GM23338 (cell line): ENCODE data around the gene NRP1. TPM values are rescaled to one million over a fixed set of nuclear protein-coding genes. Genes with fewer than 3 reads are reported as not detected.

Experiments used
- ATAC-seq: fragments of 200-7000 bp; cut with Tn5 transposase; 3 replicates; pipeline ENCODE4 v1.9.1; 2020
- DNase-seq: peaks from one replicate; pipeline ENCODE4 v3.0.0-alpha.2; 2015; ENCODE audit warnings: low spot score
- H2AFZ ChIP-seq: fragments of 200-600 bp; sonication (generic); 2 replicates; pipeline ENCODE4 v1.8.0; 2016; ENCODE audit warnings: antibody characterized with exemption, mild to moderate bottlenecking, moderate library complexity
- H3F3A ChIP-seq: fragments of 200-600 bp; sonication (generic); replicated peaks from 2 replicates; pipeline ENCODE4 v1.8.0; 2017; ENCODE audit warnings: antibody characterized with exemption, mixed run types, low read depth
- H3K27ac ChIP-seq: fragments of 200-600 bp; sonication (generic); 2 replicates; pipeline ENCODE4 v1.6.1; 2016; ENCODE audit warnings: low read depth
- H3K27me3 ChIP-seq: fragments of 200-600 bp; sonication (generic); 2 replicates; pipeline ENCODE4 v1.8.0; 2016; ENCODE audit warnings: mild to moderate bottlenecking, mixed run types, moderate library complexity; ENCODE audit not compliant: insufficient read depth
- H3K36me3 ChIP-seq: fragments of 200-600 bp; sonication (generic); 2 replicates; pipeline ENCODE4 v1.8.0; 2016; ENCODE audit warnings: mild to moderate bottlenecking; ENCODE audit not compliant: insufficient read depth
- H3K4me1 ChIP-seq: fragments of 200-600 bp; sonication (generic); 2 replicates; pipeline ENCODE4 v1.8.0; 2016; ENCODE audit warnings: mild to moderate bottlenecking, moderate library complexity; ENCODE audit not compliant: insufficient read depth
- H3K4me2 ChIP-seq: fragments of 200-600 bp; sonication (generic); 2 replicates; pipeline ENCODE4 v1.7.1; 2017; ENCODE audit warnings: mixed run types
- H3K4me3 ChIP-seq: fragments of 200-600 bp; sonication (generic); 2 replicates; pipeline ENCODE4 v1.6.1; 2016; ENCODE audit warnings: mixed run types
- H3K79me2 ChIP-seq: fragments of 200-600 bp; sonication (generic); replicated peaks from 2 replicates; pipeline ENCODE4 v1.8.0; 2017; ENCODE audit warnings: mild to moderate bottlenecking; ENCODE audit not compliant: insufficient read depth
- H3K9me2 ChIP-seq: fragments of 200-600 bp; sonication (generic); 2 replicates; pipeline ENCODE4 v1.8.0; 2017; ENCODE audit not compliant: insufficient read depth
- H4K20me1 ChIP-seq: fragments of 200-600 bp; sonication (generic); replicated peaks from 2 replicates; pipeline ENCODE4 v1.8.0; 2017; ENCODE audit warnings: mild to moderate bottlenecking; ENCODE audit not compliant: insufficient read depth
- H3K27ac Mint-ChIP-seq: 2 replicates; pipeline ENCODE4 v1.8.0; 2020; ENCODE audit warnings: inconsistent platforms, mild to moderate bottlenecking, moderate library complexity, mixed read lengths
- H3K27me3 Mint-ChIP-seq: 3 replicates; pipeline ENCODE4 v1.8.0; 2022; ENCODE audit warnings: low read depth, mild to moderate bottlenecking, moderate library complexity, mixed read lengths, inconsistent platforms; ENCODE audit not compliant: insufficient read depth, poor library complexity
- H3K36me3 Mint-ChIP-seq: 3 replicates; pipeline ENCODE4 v1.8.0; 2021; ENCODE audit warnings: low read depth, mild to moderate bottlenecking, inconsistent platforms, moderate library complexity, mixed read lengths
- H3K4me1 Mint-ChIP-seq: 3 replicates; pipeline ENCODE4 v1.8.0; 2020; ENCODE audit warnings: mild to moderate bottlenecking, inconsistent platforms, mixed read lengths
- H3K4me3 Mint-ChIP-seq: 3 replicates; pipeline ENCODE4 v1.8.0; 2021; ENCODE audit warnings: moderate library complexity, mild to moderate bottlenecking, inconsistent platforms, mixed read lengths
- H3K9me3 Mint-ChIP-seq: 3 replicates; pipeline ENCODE4 v1.8.0; 2020; ENCODE audit warnings: moderate library complexity, mild to moderate bottlenecking, inconsistent platforms, mixed read lengths
- EZH2 ChIP-seq: fragments of 200-600 bp; sonication (generic); IDR thresholded peaks from one replicate; pipeline ENCODE4 v1.8.0; 2017; ENCODE audit warnings: antibody characterized with exemption, mild to moderate bottlenecking, low read depth; ENCODE audit not compliant: unreplicated experiment
- EZH2phosphoT487 ChIP-seq: fragments of 200-600 bp; sonication (generic); IDR thresholded peaks from one replicate; pipeline ENCODE4 v1.8.1; 2018; ENCODE audit warnings: antibody characterized with exemption; ENCODE audit not compliant: unreplicated experiment
- NANOG ChIP-seq: IDR thresholded peaks from 2 replicates; pipeline ENCODE4 v1.6.1; 2016; ENCODE audit warnings: antibody characterized with exemption, borderline replicate concordance
- STAT1 ChIP-seq: IDR thresholded peaks from one replicate; pipeline ENCODE4 v1.6.1; 2016; ENCODE audit warnings: antibody characterized with exemption; ENCODE audit not compliant: unreplicated experiment
- polyA plus RNA-seq: library from polyadenylated mRNA; unstranded; fragments of >200 nt; fragmentation: Nextera tagmentation; extraction: Ambion mirVana; gene quantifications from 2 replicates; pipeline ENCODE4 v1.2.1, GENCODE V29; 2016
- total RNA-seq: library from RNA; depleted of rRNA; stranded (reverse); fragments of >200 nt; shearing (Covaris generic); gene quantifications from 2 replicates; pipeline ENCODE4 v1.2.3, GENCODE V29; 2014
- TF ChIP-seq, protein P1 (sequence below): fragments of 250-450 bp; sonication (Bioruptor Pico); IDR thresholded peaks from 2 replicates; pipeline ENCODE4 v1.5.0; 2020; ENCODE audit warnings: mild to moderate bottlenecking, moderate library complexity
- TF ChIP-seq, protein P2 (sequence below), 2 experiments: fragments of 200-600 bp in 1 of 2; sonication (generic) in 1 of 2; conservative IDR thresholded peaks; 2 replicates each; pipeline versions ENCODE4 v1.5.1 to v1.6.1; 2016 to 2017; ENCODE audit warnings: antibody characterized with exemption in 2 of 2, low read depth in 2 of 2, mild to moderate bottlenecking in 2 of 2, moderate library complexity in 1 of 2
- TF ChIP-seq, protein P3 (sequence below): IDR thresholded peaks from one replicate; pipeline ENCODE4 v1.6.1; 2018; ENCODE audit warnings: antibody characterized with exemption; ENCODE audit not compliant: unreplicated experiment

NRP1 gene
- total and polyA plus RNA-seq, 2 experiments from 2014 or later, result 2.9 to 3.5 TPM

DNA sequence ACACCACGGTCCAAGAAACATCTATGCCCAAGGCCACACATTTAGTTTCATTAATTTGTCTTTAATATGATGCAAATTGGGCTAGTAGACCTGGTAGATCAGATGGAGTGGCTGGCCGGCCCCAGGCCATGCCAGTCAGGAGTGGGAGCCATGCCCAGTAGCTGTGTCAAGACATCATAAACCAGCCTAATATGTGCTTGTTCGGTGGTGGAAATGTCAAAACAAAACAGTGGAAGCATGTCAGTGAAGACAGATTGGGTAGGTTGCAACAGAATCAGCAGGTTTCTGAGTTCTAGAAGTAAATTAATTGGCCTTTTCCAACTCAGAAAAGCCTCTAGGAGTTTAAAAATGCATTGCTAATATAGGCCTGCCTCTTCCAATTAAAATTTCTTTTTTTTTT is 124.7 kb downstream of the NRP1 start (continued):
- TF ChIP-seq, protein P1, sequence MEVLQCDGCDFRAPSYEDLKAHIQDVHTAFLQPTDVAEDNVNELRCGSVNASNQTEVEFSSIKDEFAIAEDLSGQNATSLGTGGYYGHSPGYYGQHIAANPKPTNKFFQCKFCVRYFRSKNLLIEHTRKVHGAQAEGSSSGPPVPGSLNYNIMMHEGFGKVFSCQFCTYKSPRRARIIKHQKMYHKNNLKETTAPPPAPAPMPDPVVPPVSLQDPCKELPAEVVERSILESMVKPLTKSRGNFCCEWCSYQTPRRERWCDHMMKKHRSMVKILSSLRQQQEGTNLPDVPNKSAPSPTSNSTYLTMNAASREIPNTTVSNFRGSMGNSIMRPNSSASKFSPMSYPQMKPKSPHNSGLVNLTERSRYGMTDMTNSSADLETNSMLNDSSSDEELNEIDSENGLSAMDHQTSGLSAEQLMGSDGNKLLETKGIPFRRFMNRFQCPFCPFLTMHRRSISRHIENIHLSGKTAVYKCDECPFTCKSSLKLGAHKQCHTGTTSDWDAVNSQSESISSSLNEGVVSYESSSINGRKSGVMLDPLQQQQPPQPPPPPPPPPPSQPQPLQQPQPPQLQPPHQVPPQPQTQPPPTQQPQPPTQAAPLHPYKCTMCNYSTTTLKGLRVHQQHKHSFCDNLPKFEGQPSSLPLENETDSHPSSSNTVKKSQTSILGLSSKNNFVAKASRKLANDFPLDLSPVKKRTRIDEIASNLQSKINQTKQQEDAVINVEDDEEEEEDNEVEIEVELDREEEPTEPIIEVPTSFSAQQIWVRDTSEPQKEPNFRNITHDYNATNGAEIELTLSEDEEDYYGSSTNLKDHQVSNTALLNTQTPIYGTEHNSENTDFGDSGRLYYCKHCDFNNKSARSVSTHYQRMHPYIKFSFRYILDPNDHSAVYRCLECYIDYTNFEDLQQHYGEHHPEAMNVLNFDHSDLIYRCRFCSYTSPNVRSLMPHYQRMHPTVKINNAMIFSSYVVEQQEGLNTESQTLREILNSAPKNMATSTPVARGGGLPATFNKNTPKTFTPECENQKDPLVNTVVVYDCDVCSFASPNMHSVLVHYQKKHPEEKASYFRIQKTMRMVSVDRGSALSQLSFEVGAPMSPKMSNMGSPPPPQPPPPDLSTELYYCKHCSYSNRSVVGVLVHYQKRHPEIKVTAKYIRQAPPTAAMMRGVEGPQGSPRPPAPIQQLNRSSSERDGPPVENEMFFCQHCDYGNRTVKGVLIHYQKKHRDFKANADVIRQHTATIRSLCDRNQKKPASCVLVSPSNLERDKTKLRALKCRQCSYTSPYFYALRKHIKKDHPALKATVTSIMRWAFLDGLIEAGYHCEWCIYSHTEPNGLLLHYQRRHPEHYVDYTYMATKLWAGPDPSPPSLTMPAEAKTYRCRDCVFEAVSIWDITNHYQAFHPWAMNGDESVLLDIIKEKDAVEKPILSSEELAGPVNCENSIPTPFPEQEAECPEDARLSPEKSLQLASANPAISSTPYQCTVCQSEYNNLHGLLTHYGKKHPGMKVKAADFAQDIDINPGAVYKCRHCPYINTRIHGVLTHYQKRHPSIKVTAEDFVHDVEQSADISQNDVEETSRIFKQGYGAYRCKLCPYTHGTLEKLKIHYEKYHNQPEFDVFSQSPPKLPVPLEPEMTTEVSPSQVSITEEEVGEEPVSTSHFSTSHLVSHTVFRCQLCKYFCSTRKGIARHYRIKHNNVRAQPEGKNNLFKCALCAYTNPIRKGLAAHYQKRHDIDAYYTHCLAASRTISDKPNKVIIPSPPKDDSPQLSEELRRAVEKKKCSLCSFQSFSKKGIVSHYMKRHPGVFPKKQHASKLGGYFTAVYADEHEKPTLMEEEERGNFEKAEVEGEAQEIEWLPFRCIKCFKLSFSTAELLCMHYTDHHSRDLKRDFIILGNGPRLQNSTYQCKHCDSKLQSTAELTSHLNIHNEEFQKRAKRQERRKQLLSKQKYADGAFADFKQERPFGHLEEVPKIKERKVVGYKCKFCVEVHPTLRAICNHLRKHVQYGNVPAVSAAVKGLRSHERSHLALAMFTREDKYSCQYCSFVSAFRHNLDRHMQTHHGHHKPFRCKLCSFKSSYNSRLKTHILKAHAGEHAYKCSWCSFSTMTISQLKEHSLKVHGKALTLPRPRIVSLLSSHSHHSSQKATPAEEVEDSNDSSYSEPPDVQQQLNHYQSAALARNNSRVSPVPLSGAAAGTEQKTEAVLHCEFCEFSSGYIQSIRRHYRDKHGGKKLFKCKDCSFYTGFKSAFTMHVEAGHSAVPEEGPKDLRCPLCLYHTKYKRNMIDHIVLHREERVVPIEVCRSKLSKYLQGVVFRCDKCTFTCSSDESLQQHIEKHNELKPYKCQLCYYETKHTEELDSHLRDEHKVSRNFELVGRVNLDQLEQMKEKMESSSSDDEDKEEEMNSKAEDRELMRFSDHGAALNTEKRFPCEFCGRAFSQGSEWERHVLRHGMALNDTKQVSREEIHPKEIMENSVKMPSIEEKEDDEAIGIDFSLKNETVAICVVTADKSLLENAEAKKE (CRISPR knock-in tag), result no peak
- TF ChIP-seq EZH2, result no peak

DNA sequence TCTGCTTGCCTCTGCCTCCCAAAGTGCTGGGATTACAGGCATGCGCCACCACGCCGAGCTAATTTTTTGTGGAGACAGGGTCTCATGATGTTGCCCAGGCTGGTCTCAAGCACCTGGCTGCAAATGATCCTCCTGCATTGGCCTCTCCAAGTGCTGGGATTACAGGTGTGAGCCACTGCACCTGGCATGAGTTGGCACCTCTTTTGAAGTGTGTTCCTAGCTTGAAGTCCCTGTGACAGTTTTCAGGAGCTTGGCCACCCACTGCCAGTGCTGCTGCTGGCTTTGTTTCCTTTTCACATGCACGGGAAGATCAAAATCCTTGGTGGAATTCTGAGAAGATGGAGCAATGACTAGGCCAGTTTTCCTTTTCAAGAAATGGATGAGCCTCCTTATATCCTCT is 126.3 kb downstream of the NRP1 start:
- no peaks in the 10 kb centered on the region for H3K79me2 ChIP-seq
- no peaks in the 10 kb centered on the region for H3K36me3 ChIP-seq
- no peaks in the 10 kb centered on the region for H4K20me1 ChIP-seq
- H3K4me1 Mint-ChIP-seq, result peaks cover 10% of the 10 kb centered on the region
- H3K9me3 Mint-ChIP-seq, result no peaks in the 10 kb centered on the region
- no peak overlapping the region for H3K4me3 ChIP-seq
- H3K36me3 Mint-ChIP-seq, result no peaks in the 10 kb centered on the region
- no peaks in the 10 kb centered on the region for H3K27me3 ChIP-seq
- no peaks in the 10 kb centered on the region for H3K27me3 Mint-ChIP-seq
- ATAC-seq, result no peak
- no peak for DNase-seq
- no peak for TF ChIP-seq STAT1
- TF ChIP-seq, protein P2, sequence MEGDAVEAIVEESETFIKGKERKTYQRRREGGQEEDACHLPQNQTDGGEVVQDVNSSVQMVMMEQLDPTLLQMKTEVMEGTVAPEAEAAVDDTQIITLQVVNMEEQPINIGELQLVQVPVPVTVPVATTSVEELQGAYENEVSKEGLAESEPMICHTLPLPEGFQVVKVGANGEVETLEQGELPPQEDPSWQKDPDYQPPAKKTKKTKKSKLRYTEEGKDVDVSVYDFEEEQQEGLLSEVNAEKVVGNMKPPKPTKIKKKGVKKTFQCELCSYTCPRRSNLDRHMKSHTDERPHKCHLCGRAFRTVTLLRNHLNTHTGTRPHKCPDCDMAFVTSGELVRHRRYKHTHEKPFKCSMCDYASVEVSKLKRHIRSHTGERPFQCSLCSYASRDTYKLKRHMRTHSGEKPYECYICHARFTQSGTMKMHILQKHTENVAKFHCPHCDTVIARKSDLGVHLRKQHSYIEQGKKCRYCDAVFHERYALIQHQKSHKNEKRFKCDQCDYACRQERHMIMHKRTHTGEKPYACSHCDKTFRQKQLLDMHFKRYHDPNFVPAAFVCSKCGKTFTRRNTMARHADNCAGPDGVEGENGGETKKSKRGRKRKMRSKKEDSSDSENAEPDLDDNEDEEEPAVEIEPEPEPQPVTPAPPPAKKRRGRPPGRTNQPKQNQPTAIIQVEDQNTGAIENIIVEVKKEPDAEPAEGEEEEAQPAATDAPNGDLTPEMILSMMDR (conservative IDR thresholded peaks at IDR 0.05; ENCODE audit: low read depth in 2 of 2), result no peak
- no peak for TF ChIP-seq EZH2
- TF ChIP-seq EZH2phosphoT487, result no peak
- TF ChIP-seq, protein P3, sequence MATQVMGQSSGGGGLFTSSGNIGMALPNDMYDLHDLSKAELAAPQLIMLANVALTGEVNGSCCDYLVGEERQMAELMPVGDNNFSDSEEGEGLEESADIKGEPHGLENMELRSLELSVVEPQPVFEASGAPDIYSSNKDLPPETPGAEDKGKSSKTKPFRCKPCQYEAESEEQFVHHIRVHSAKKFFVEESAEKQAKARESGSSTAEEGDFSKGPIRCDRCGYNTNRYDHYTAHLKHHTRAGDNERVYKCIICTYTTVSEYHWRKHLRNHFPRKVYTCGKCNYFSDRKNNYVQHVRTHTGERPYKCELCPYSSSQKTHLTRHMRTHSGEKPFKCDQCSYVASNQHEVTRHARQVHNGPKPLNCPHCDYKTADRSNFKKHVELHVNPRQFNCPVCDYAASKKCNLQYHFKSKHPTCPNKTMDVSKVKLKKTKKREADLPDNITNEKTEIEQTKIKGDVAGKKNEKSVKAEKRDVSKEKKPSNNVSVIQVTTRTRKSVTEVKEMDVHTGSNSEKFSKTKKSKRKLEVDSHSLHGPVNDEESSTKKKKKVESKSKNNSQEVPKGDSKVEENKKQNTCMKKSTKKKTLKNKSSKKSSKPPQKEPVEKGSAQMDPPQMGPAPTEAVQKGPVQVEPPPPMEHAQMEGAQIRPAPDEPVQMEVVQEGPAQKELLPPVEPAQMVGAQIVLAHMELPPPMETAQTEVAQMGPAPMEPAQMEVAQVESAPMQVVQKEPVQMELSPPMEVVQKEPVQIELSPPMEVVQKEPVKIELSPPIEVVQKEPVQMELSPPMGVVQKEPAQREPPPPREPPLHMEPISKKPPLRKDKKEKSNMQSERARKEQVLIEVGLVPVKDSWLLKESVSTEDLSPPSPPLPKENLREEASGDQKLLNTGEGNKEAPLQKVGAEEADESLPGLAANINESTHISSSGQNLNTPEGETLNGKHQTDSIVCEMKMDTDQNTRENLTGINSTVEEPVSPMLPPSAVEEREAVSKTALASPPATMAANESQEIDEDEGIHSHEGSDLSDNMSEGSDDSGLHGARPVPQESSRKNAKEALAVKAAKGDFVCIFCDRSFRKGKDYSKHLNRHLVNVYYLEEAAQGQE, result no peak
- TF ChIP-seq NANOG, result no peak
- H3F3A ChIP-seq, result no peaks in the 10 kb centered on the region
- peaks cover under 1% of the 10 kb centered on the region; the same call in 1 of the 2 replicates for H3K9me2 ChIP-seq
- no peak overlapping the region for H3K4me3 Mint-ChIP-seq
- no peak overlapping the region for H3K4me2 ChIP-seq
- H3K27ac Mint-ChIP-seq, result no peak overlapping the region
- H3K4me1 ChIP-seq, result no peaks in the 10 kb centered on the region; the same call in 1 of the 2 replicates
- no peak overlapping the region for H2AFZ ChIP-seq
- no peak overlapping the region for H3K27ac ChIP-seq
